ENCODE measurements around the gene CACNG3. TPM values are rescaled to one million over a fixed set of nuclear protein-coding genes. Genes with fewer than 3 reads are reported as not detected.

CACNG3 gene
- total and polyA plus RNA-seq, 2 donors = not detected

DNA sequence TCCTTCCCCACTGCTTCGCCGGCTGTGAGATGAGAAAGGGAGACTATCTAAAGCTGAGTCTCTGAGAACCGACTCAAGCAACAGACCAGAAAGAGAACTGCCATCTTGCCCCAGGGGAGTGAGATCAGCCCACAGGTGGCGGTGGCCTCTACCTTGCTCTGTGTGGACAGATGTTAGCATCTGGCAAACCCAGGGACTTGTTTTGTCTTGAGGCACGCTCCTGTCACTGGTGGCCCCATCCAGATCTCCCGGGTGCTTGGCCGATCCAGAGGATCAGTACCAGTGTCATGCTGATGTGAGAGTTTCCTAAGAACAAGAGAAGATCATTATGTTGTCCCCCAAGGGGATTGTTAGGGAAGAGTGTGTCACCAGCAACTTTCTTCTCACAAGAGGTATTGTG is 101.4 kb downstream of the CACNG3 start:
- Histone ChIP-seq H3K36me3 (ENCODE audit: insufficient read depth) (no peaks in the 10 kb centered on the region), H3K4me1 (ENCODE audit: insufficient read depth) (no peaks in the 10 kb centered on the region), H3K4me3 (ENCODE audit: low read depth, low read length) (no peak overlapping the region), H3K27ac (ENCODE audit: low read depth) (no peak overlapping the region)
- DNase-seq (ENCODE audit: extremely low spot score) = no peak
- WGBS = 80% methylated on average over 7 of the region's 7 CpGs

GRCh38 chr16:24358117-24358516 is 102.0 kb downstream of the CACNG3 start:
- WGBS = 73% methylated on average over 5 of the region's 5 CpGs
- Histone ChIP-seq H3K4me1 (ENCODE audit: insufficient read depth) (no peaks in the 10 kb centered on the region), H3K27ac (ENCODE audit: low read depth) (no peak overlapping the region), H3K36me3 (ENCODE audit: insufficient read depth) (no peaks in the 10 kb centered on the region), H3K4me3 (ENCODE audit: low read depth, low read length) (no peak overlapping the region)
- DNase-seq (ENCODE audit: extremely low spot score) = no peak

GRCh38 chr16:24359490-24359889 is 103.4 kb downstream of the CACNG3 start:
- no peak overlapping the region for H3K4me3 ChIP-seq (ENCODE audit: low read depth, low read length)
- H3K36me3 ChIP-seq (ENCODE audit: insufficient read depth) = no peaks in the 10 kb centered on the region
- no peaks in the 10 kb centered on the region for H3K4me1 ChIP-seq (ENCODE audit: insufficient read depth)
- DNase-seq (ENCODE audit: extremely low spot score) = no peak
- H3K27ac ChIP-seq (ENCODE audit: low read depth) = no peak overlapping the region

- DNase-seq (ENCODE audit: extremely low spot score) = no peak
- Histone ChIP-seq H3K36me3 (ENCODE audit: insufficient read depth) (no peaks in the 10 kb centered on the region), H3K27ac (ENCODE audit: low read depth) (no peak overlapping the region), H3K4me3 (ENCODE audit: low read depth, low read length) (no peak overlapping the region), H3K4me1 (ENCODE audit: insufficient read depth) (no peaks in the 10 kb centered on the region)
- WGBS = 75% methylated on average over 4 of the region's 4 CpGs
Measured at GRCh38 chr16:24360936-24361335, 104.8 kb downstream of the CACNG3 start.

DNA sequence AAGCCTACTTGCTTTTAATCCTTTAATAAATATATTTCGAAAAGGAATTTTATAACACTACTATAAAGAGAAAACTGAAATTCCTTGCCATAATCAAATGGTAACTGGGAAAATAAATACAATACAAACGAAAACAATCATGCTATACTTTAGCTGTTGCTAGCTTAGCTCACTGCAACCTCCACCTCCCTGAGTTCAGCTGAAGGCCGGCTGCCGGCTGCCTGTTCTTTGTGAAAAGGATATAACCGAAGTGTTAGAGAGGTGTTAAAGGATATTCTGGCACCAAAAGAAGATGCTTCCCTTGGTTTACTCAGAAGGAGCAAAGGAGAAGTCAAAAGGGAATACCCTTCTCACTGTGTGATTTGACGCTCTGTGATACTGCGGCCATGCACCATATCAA is 108.5 kb downstream of the CACNG3 start:
- WGBS = 69% methylated on average over 7 of the region's 7 CpGs
- no peak for DNase-seq (ENCODE audit: extremely low spot score)
- Histone ChIP-seq H3K36me3 (ENCODE audit: insufficient read depth) (no peaks in the 10 kb centered on the region), H3K4me3 (ENCODE audit: low read depth, low read length) (no peak overlapping the region), H3K4me1 (ENCODE audit: insufficient read depth) (no peaks in the 10 kb centered on the region), H3K27ac (ENCODE audit: low read depth) (no peak overlapping the region)

DNA sequence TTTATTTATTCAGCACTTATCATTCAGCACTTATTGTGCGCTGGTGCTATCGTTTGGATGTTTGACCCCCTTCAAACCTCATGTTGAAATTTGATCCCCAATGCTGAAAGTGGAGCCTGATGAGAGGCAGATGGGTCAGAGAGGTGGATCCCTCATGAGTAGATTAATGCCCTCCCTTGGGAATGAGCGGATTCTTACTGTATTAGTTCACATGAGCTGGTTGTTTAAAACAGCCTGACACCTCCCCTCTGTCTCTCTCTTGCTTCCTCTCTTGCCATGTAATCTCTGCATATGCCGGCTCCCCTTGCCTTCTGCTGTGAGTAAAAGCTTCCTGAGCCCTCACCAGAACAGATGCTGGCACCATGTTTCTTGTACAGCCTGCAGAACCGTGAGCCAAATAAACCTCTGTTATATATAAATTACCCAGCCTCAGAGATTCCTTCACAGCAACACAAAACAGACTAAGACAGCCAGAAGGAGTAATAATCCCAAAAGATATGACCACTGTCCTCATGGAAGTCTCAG is 111.1 kb downstream of the CACNG3 start:
- Histone ChIP-seq H3K4me1 (ENCODE audit: insufficient read depth) (no peaks in the 10 kb centered on the region), H3K27ac (ENCODE audit: low read depth) (no peak overlapping the region), H3K36me3 (ENCODE audit: insufficient read depth) (no peaks in the 10 kb centered on the region), H3K4me3 (ENCODE audit: low read depth, low read length) (no peak overlapping the region)
- DNase-seq (ENCODE audit: extremely low spot score) = no peak
- WGBS = 48% methylated on average over 5 of the region's 5 CpGs

- WGBS = 86% methylated on average over 5 of the region's 5 CpGs
- H3K36me3 ChIP-seq (ENCODE audit: insufficient read depth) = no peaks in the 10 kb centered on the region
- no peak overlapping the region for H3K4me3 ChIP-seq (ENCODE audit: low read depth, low read length)
- no peak overlapping the region for H3K27ac ChIP-seq (ENCODE audit: low read depth)
- no peak for DNase-seq (ENCODE audit: extremely low spot score)
- no peaks in the 10 kb centered on the region for H3K4me1 ChIP-seq (ENCODE audit: insufficient read depth)
Measured at GRCh38 chr16:24372824-24373223, 116.7 kb downstream of the CACNG3 start.

DNA sequence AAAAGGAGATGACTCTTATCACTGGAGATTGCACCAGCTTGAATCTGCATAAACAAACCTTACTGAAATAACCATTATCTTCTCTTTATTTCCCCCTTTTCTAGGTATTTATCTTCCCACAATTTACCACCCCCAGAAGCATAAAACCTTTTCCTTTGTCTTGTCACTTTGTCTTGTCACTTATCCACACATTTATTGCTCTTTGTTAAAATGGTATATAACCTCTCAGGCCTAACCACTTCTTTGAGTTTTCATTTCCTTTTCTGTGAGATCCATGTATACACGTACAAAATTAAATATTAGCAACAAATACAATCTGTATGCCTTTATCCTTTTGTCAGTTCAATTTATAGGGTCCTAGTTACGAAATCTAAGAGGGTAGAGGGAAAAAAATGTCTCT is 122.9 kb downstream of the CACNG3 start:
- WGBS = 11% methylated on average over 2 of the region's 2 CpGs
- DNase-seq (ENCODE audit: extremely low spot score) = no peak
- Histone ChIP-seq H3K4me1 (ENCODE audit: insufficient read depth) (no peaks in the 10 kb centered on the region), H3K36me3 (ENCODE audit: insufficient read depth) (no peaks in the 10 kb centered on the region), H3K27ac (ENCODE audit: low read depth) (no peak overlapping the region), H3K4me3 (ENCODE audit: low read depth, low read length) (no peak overlapping the region)

DNA sequence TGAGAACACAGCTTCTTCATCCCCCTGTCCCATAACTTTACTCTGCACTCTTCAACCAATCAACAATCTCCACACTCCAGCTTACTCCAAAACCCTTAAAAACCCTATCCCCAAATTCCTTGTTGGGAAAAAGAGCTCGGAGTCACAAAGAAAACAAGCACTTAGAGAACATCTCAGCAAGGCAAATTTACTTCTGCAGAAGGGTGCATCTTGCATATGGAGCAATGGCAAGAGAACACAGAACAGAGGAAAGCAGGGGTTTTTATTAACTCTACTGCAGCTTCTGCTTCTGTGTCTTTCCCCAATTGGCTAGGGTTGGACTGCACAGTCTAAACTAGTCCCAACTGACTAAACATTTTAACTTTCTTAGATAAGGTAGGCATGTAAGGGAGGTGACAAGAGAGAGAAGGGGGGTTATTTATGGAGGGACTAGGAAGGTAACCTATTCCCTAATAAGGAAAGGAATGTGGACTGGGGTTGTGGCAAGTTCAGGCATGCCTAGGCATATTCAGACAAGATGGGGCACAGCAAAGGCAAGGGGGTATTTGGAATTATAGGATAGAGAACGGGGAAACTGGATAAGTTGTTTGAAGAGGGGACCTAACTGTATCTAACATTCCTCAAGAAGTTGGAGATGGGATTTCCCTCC is 125.5 kb downstream of the CACNG3 start:
- WGBS = 58% methylated on average over 2 of the region's 2 CpGs
- no peak for DNase-seq (ENCODE audit: extremely low spot score)
- no peaks in the 10 kb centered on the region for H3K36me3 ChIP-seq (ENCODE audit: insufficient read depth)

DNA sequence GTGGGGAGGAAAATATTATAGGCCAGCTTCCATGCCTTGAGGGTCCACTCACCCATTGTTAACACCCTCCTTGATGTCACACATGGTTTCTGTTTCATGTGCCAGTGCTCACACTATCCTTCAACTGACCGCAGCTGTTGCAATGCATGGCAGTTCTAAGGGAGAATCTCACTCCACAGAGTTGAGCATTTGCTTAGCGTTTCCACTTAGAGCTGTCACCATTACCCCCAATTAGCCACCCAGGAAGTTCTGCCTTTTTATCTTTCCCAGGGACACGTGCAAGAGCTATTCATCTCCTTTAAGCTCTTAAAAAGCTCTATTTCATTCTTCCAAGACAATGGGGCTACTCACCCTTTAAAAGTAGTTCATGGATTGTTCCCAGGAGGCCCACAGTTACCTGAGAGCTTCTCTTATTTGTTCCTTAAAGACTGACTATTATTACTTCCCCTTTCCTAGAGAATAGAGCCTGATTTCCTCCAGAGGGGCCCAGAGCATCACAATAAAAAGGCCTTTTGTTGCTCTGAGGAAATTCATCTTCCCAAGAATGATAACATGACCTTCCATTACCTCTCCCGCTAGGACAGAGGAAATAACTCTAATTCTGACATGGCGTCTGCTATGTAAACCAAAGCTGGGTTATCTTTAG is 126.8 kb downstream of the CACNG3 start:
- H3K4me1 ChIP-seq (ENCODE audit: insufficient read depth) = no peaks in the 10 kb centered on the region
- 17% methylated on average over 5 of the region's 5 CpGs for WGBS
- H3K36me3 ChIP-seq (ENCODE audit: insufficient read depth) = no peaks in the 10 kb centered on the region
- no peak overlapping the region for H3K4me3 ChIP-seq (ENCODE audit: low read depth, low read length)
- DNase-seq (ENCODE audit: extremely low spot score) = no peak
- H3K27ac ChIP-seq (ENCODE audit: low read depth) = no peak overlapping the region

More for the DNA sequence above, 125.5 kb downstream of the CACNG3 start:
- no peak overlapping the region for H3K27ac ChIP-seq (ENCODE audit: low read depth)
- no peaks in the 10 kb centered on the region for H3K4me1 ChIP-seq (ENCODE audit: insufficient read depth)
- H3K4me3 ChIP-seq (ENCODE audit: low read depth, low read length) = no peak overlapping the region

GRCh38 chr16:24394341-24394740 is 138.2 kb downstream of the CACNG3 start:
- Histone ChIP-seq H3K4me3 (ENCODE audit: low read depth, low read length) (no peak overlapping the region), H3K27ac (ENCODE audit: low read depth) (no peak overlapping the region), H3K36me3 (ENCODE audit: insufficient read depth) (no peaks in the 10 kb centered on the region), H3K4me1 (ENCODE audit: insufficient read depth) (no peaks in the 10 kb centered on the region)
- 62% methylated on average over 8 of the region's 8 CpGs for whole genome bisulfite sequencing
- DNase-seq (ENCODE audit: extremely low spot score) = no peak

- 47% methylated on average over 6 of the region's 6 CpGs for WGBS
- H3K27ac ChIP-seq (ENCODE audit: low read depth) = no peak overlapping the region
- H3K4me1 ChIP-seq (ENCODE audit: insufficient read depth) = no peaks in the 10 kb centered on the region
- DNase-seq (ENCODE audit: extremely low spot score) = no peak
- H3K4me3 ChIP-seq (ENCODE audit: low read depth, low read length) = no peak overlapping the region
- H3K36me3 ChIP-seq (ENCODE audit: insufficient read depth) = no peaks in the 10 kb centered on the region
Measured at GRCh38 chr16:24396350-24397271, 140.5 kb downstream of the CACNG3 start.

DNA sequence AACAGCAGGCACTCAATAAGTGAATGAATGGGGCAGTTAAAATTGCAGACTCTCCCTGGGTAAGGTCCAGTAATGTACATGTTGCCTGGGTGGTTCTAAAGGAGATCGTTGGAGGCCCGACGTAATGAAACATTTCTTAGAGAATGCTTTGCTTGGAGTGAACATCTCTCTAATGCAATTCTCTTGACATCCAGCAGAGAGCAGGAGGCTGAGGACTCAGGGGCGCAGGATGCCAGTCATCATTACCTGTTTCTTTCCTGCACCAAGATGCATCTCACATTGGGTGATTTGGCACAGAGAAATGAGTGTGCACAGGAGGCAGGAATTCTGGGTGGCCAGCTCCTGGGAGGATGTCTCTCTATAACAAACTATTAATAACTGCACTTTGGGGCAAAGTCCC is 152.9 kb downstream of the CACNG3 start:
- H3K4me1 ChIP-seq (ENCODE audit: insufficient read depth) = no peaks in the 10 kb centered on the region
- H3K36me3 ChIP-seq (ENCODE audit: insufficient read depth) = no peaks in the 10 kb centered on the region
- H3K4me3 ChIP-seq (ENCODE audit: low read depth, low read length) = no peak overlapping the region
- no peak overlapping the region for H3K27ac ChIP-seq (ENCODE audit: low read depth)
- WGBS = 65% methylated on average over 4 of the region's 4 CpGs
- no peak for DNase-seq (ENCODE audit: extremely low spot score)

Data from urinary bladder (tissue), 4 donors.